ENCODE results near the gene TBC1D32. TPM values are rescaled to one million over a fixed set of nuclear protein-coding genes. Genes with fewer than 3 reads are reported as not detected.

The TBC1D32 gene
- polyA plus RNA-seq, 1 donor (not counting 4 experiments of a cell fraction or from before 2014, with no cell fraction given), result 6.7 TPM

- FAIRE-seq (no peak), DNase-seq (ENCODE audit: low read depth, low spot score) (no peak)
- H2AFZ ChIP-seq (ENCODE audit: control insufficient read depth, low read length), result peak overlapping the region; percentile 85
- peaks cover 14% of the 10 kb centered on the region for H3K4me1 ChIP-seq (ENCODE audit: control insufficient read depth, extremely low read depth, insufficient read depth, low read length)
- peak overlapping the region; percentile 58 for H3K9ac ChIP-seq (ENCODE audit: control insufficient read depth, extremely low read depth, insufficient read depth, low read length)
- H3K27ac ChIP-seq (ENCODE audit: control insufficient read depth, insufficient read depth, low read length), result peak overlapping the region; percentile 89
- no peaks in the 10 kb centered on the region for H4K20me1 ChIP-seq (ENCODE audit: control insufficient read depth, extremely low read depth, insufficient read depth, low read length)
- H3K27me3 ChIP-seq (ENCODE audit: control insufficient read depth, extremely low read depth, insufficient read depth, low read length), result no peaks in the 10 kb centered on the region
- H3K4me2 ChIP-seq (ENCODE audit: control insufficient read depth, extremely low read depth, insufficient read depth, low read depth, low read length), result peak overlapping the region; percentile 89
- H3K36me3 ChIP-seq (ENCODE audit: control insufficient read depth in 2 of 2, extremely low read depth in 1 of 2, insufficient read depth in 2 of 2, low read length in 2 of 2), result no peaks in the 10 kb centered on the region
- no peaks in the 10 kb centered on the region for H3K79me2 ChIP-seq (ENCODE audit: control insufficient read depth, insufficient read depth, low read length)
- dilution Hi-C loops (cut with MboI; ENCODE audit: extremely low pct_ligation_motif_present, low sequenced_read_pairs), result no loop called here
- no peaks in the 10 kb centered on the region for H3K9me3 ChIP-seq (ENCODE audit: control insufficient read depth, low read depth, low read length)
- peak overlapping the region in 2 of 3 experiments; percentile 38 to 48 for H3K4me3 ChIP-seq (ENCODE audit: control insufficient read depth in 2 of 3, extremely low read depth in 1 of 3, insufficient read depth in 2 of 3, low read depth in 1 of 3, low read length in 3 of 3)
- H3K9me1 ChIP-seq (ENCODE audit: control insufficient read depth, extremely low read depth, insufficient read depth, low read length), result no peaks in the 10 kb centered on the region
- TF ChIP-seq EZH2 (IDR thresholded peaks at IDR 0.05; ENCODE audit: low read length) (no peak), CTCF (optimal IDR thresholded peaks at IDR 0.05 in 1 of 3, IDR thresholded peaks at IDR 0.05 in 1 of 3, conservative IDR thresholded peaks at IDR 0.05 in 1 of 3; ENCODE audit: extremely low read depth in 1 of 3, insufficient read depth in 2 of 3, low read length in 3 of 3) (no peak)
These were observed 23.8 kb downstream of the TBC1D32 start for GRCh38 chr6:121310495-121310894.

- DNase-seq (ENCODE audit: low read depth, low spot score) (peak; percentile 69), FAIRE-seq (peak; percentile 56)
- H3K27ac ChIP-seq (ENCODE audit: control insufficient read depth, insufficient read depth, low read length), result peak overlapping the region; percentile 89
- no peak overlapping the region for H2AFZ ChIP-seq (ENCODE audit: control insufficient read depth, low read length)
- H3K4me1 ChIP-seq (ENCODE audit: control insufficient read depth, extremely low read depth, insufficient read depth, low read length), result peaks cover 14% of the 10 kb centered on the region
- H3K9ac ChIP-seq (ENCODE audit: control insufficient read depth, extremely low read depth, insufficient read depth, low read length), result peak overlapping the region; percentile 58
- no peaks in the 10 kb centered on the region for H3K9me1 ChIP-seq (ENCODE audit: control insufficient read depth, extremely low read depth, insufficient read depth, low read length)
- H3K36me3 ChIP-seq (ENCODE audit: control insufficient read depth in 2 of 2, extremely low read depth in 1 of 2, insufficient read depth in 2 of 2, low read length in 2 of 2), result no peaks in the 10 kb centered on the region
- no peaks in the 10 kb centered on the region for H3K27me3 ChIP-seq (ENCODE audit: control insufficient read depth, extremely low read depth, insufficient read depth, low read length)
- TF ChIP-seq CTCF (optimal IDR thresholded peaks at IDR 0.05 in 1 of 3, IDR thresholded peaks at IDR 0.05 in 1 of 3, conservative IDR thresholded peaks at IDR 0.05 in 1 of 3; ENCODE audit: extremely low read depth in 1 of 3, insufficient read depth in 2 of 3, low read length in 3 of 3) (no peak), EZH2 (IDR thresholded peaks at IDR 0.05; ENCODE audit: low read length) (no peak)
- H3K4me3 ChIP-seq (ENCODE audit: control insufficient read depth in 2 of 3, extremely low read depth in 1 of 3, insufficient read depth in 2 of 3, low read depth in 1 of 3, low read length in 3 of 3), result peak overlapping the region in 2 of 3 experiments; percentile 38 to 48
- peak overlapping the region; percentile 89 for H3K4me2 ChIP-seq (ENCODE audit: control insufficient read depth, extremely low read depth, insufficient read depth, low read depth, low read length)
- H3K9me3 ChIP-seq (ENCODE audit: control insufficient read depth, low read depth, low read length), result no peaks in the 10 kb centered on the region
- H3K79me2 ChIP-seq (ENCODE audit: control insufficient read depth, insufficient read depth, low read length), result no peaks in the 10 kb centered on the region
- dilution Hi-C loops (cut with MboI; ENCODE audit: extremely low pct_ligation_motif_present, low sequenced_read_pairs), result no loop called here
- no peaks in the 10 kb centered on the region for H4K20me1 ChIP-seq (ENCODE audit: control insufficient read depth, extremely low read depth, insufficient read depth, low read length)
These were observed 24.4 kb downstream of the TBC1D32 start for GRCh38 chr6:121309768-121310469.
